K562 (cell line): Measurements from ENCODE around the gene DEFB124.

ENCODE experiments used
- REST ChIP-seq, 2 experiments: fragments of 450-650 bp; formaldehyde crosslinking in 1 of 2; IDR thresholded peaks; 2 replicates each; pipeline versions ENCODE4 v1.4.0 to v1.6.1; 2014 to 2020; ENCODE audit warnings: mild to moderate bottlenecking in 2 of 2, borderline replicate concordance in 1 of 2, low read depth in 1 of 2
- ZNF592 ChIP-seq: fragments of 450-650 bp; IDR thresholded peaks from 2 replicates; pipeline ENCODE4 v1.6.1; 2017; ENCODE audit warnings: antibody characterized with exemption, mild to moderate bottlenecking

- no peak for TF ChIP-seq ZNF592
- TF ChIP-seq REST (IDR thresholded peaks at IDR 0.05; ENCODE audit: borderline replicate concordance), result peak; percentile 24; the same call in 1 of the 2 replicates
- TF ChIP-seq REST (CRISPR knock-in tag; IDR thresholded peaks at IDR 0.05; ENCODE audit: low read depth), result no peak
Measured at GRCh38 chr20:31494131-31494530, 19.2 kb upstream of the DEFB124 start.
